HepG2 (cell line): Measurements from ENCODE around the gene FASTK. TPM values are rescaled to one million over a fixed set of nuclear protein-coding genes. Genes with fewer than 3 reads are reported as not detected.
"Not testable (repeated sequence)": the region's sequence is repeated elsewhere in the genome, so short reads cannot be mapped to it uniquely, and the experiment has no call there.

Experiments
- ATAC-seq: fragments of 200-7000 bp; cut with Tn5 transposase; 3 replicates; pipeline ENCODE4 v1.9.1; 2020; ENCODE audit warnings: mild to moderate bottlenecking, moderate library complexity
- BruUV-seq: library from RNA; stranded (reverse); fragments of 400-500 nt; replicated peaks from 2 replicates; lab custom pipeline; 2021; lab: Mats Ljungman, UMichigan
- CTCF ChIA-PET: fragments of 300-600 bp; formaldehyde crosslinking; extraction: SDS; loops from one replicate; lab custom pipeline; 2021; ENCODE audit warnings: low total read pairs, inconsistent platforms, low intra/inter-chr PET ratio; lab: Yijun Ruan, JAX
- POLR2A ChIA-PET: fragments of 350-600 bp; sonication (Branson Sonifier 250); formaldehyde crosslinking; loops from one replicate; lab custom pipeline; 2020; ENCODE audit warnings: antibody characterized with exemption, inconsistent platforms; lab: Yijun Ruan, JAX
- DNase-seq: peaks from one replicate; pipeline ENCODE4 v3.0.0-alpha.2; 2015; ENCODE audit warnings: low spot score
- FAIRE-seq: peaks from 3 replicates; lab custom pipeline; 2011; peaks lifted over from hg19 to GRCh38; lab: Jason Lieb, UNC
- H2AFZ ChIP-seq: one replicate; pipeline ENCODE4 v1.6.1; 2011; ENCODE audit warnings: low read length, inconsistent platforms
- H3K27ac ChIP-seq: fragments of 300-600 bp; 3 replicates; pipeline ENCODE4 v1.8.0; 2011; ENCODE audit warnings: mixed run types, mild to moderate bottlenecking, mixed read lengths, low read length, inconsistent platforms; ENCODE audit not compliant: insufficient read depth; ENCODE audit errors: extremely low read length
- H3K27me3 ChIP-seq, 2 experiments: fragments of 200-600 bp in 1 of 2; 2 replicates in 1 of 2; 3 replicates in 1 of 2; pipeline versions ENCODE4 v1.6.0 to v1.8.0; 2011; ENCODE audit warnings: low read length in 2 of 2, mild to moderate bottlenecking in 2 of 2, moderate library complexity in 2 of 2, inconsistent platforms in 1 of 2; ENCODE audit not compliant: insufficient read depth in 2 of 2, control insufficient read depth in 1 of 2
- H3K36me3 ChIP-seq, 2 experiments: fragments of 200-600 bp in 1 of 2; replicated peaks in 1 of 2; 2 replicates in 1 of 2; 3 replicates in 1 of 2; pipeline versions ENCODE4 v1.5.1 to v1.8.0; 2011; ENCODE audit warnings: low read length in 2 of 2, inconsistent platforms in 1 of 2; ENCODE audit not compliant: insufficient read depth in 2 of 2, control insufficient read depth in 1 of 2
- H3K4me1 ChIP-seq: 2 replicates; pipeline ENCODE4 v1.5.1; 2012; ENCODE audit warnings: low read length, inconsistent platforms; ENCODE audit not compliant: insufficient read depth
- H3K4me2 ChIP-seq: 2 replicates; pipeline ENCODE4 v1.6.0; 2011; ENCODE audit warnings: low read depth, low read length, inconsistent platforms
- H3K4me3 ChIP-seq, 3 experiments: fragments of 200-600 bp in 1 of 3; sonication (generic), shearing (Covaris generic) in 1 of 3; replicated peaks in 1 of 3; 2 replicates each; pipeline ENCODE4 v1.5.1; 2011 to 2016; ENCODE audit warnings: low read length in 3 of 3, inconsistent platforms in 2 of 3, low read depth in 2 of 3, mild to moderate bottlenecking in 2 of 3, control low read depth in 1 of 3, mixed read lengths in 1 of 3; ENCODE audit not compliant: insufficient read depth in 1 of 3
- H3K79me2 ChIP-seq: one replicate; pipeline ENCODE4 v1.6.1; 2011; ENCODE audit warnings: low read length, inconsistent platforms; ENCODE audit not compliant: insufficient read depth
- H3K9ac ChIP-seq: 2 replicates; pipeline ENCODE4 v1.6.0; 2011; ENCODE audit warnings: mild to moderate bottlenecking, low read depth, low read length, inconsistent platforms; ENCODE audit not compliant: insufficient read depth
- H3K9me3 ChIP-seq: 2 replicates; pipeline ENCODE4 v1.5.1; 2012; ENCODE audit warnings: mild to moderate bottlenecking, low read length
- H4K20me1 ChIP-seq: 2 replicates; pipeline ENCODE4 v1.6.0; 2011; ENCODE audit warnings: inconsistent platforms, mild to moderate bottlenecking, low read length, moderate library complexity; ENCODE audit not compliant: insufficient read depth
- CSRNP1 ChIP-seq: sonication (generic); formaldehyde crosslinking; IDR thresholded peaks from 2 replicates; pipeline ENCODE4 v1.8.1; 2023; ENCODE audit warnings: mild to moderate bottlenecking, missing genetic modification reagents
- IRX3 ChIP-seq: sonication (generic); formaldehyde crosslinking; IDR thresholded peaks from 2 replicates; pipeline ENCODE4 v1.8.1; 2023; ENCODE audit warnings: mild to moderate bottlenecking, low read depth, missing genetic modification reagents, borderline replicate concordance
- NR1H2 ChIP-seq: sonication (generic); formaldehyde crosslinking; IDR thresholded peaks from 2 replicates; pipeline ENCODE4 v1.8.1; 2022; ENCODE audit warnings: low read depth, missing genetic modification reagents, borderline replicate concordance
- STAT5B ChIP-seq: sonication (generic); formaldehyde crosslinking; IDR thresholded peaks from 2 replicates; pipeline ENCODE4 v1.4.0; 2020; ENCODE audit warnings: missing genetic modification reagents
- ZNF142 ChIP-seq: sonication (generic); formaldehyde crosslinking; IDR thresholded peaks from 2 replicates; pipeline ENCODE4 v1.4.0; 2020; ENCODE audit warnings: missing genetic modification reagents
- ZNF253 ChIP-seq: sonication (generic); formaldehyde crosslinking; IDR thresholded peaks from 2 replicates; pipeline ENCODE4 v1.8.0; 2022; ENCODE audit warnings: mild to moderate bottlenecking, missing genetic modification reagents, borderline replicate concordance
- ZNF414 ChIP-seq: sonication (generic); formaldehyde crosslinking; IDR thresholded peaks from 2 replicates; pipeline ENCODE4 v1.5.0; 2020; ENCODE audit warnings: missing genetic modification reagents
- ZNF879 ChIP-seq: sonication (generic); formaldehyde crosslinking; IDR thresholded peaks from 2 replicates; pipeline ENCODE4 v1.8.1; 2023; ENCODE audit warnings: missing genetic modification reagents
- WGBS: methylation state at CpG from one replicate; pipeline ENCODE4 v1.1.6; 2017; ENCODE audit warnings: low lambda C conversion rate; 5-methylcytosine and 5-hydroxymethylcytosine counted together
- in situ Hi-C: cut with HindIII; loops from 2 replicates; pipeline ENCODE4 v1.10.0; 2017; ENCODE audit warnings: low pct_unique_long_range_greater_than_20kb; ENCODE audit not compliant: extremely low pct_ligation_motif_present
- intact Hi-C: fragments of 100-400 bp; cut with micrococcal nuclease; formaldehyde crosslinking; loops from one replicate; pipeline ENCODE4 v1.10.0; 2022; ENCODE audit not compliant: unreplicated experiment
- polyA plus RNA-seq, 8 experiments: library from polyadenylated mRNA; depleted of rRNA in 3 of 8; stranded (reverse) in 7 of 8; unstranded in 1 of 8; fragments of >200 nt; fragmentation: Illumina TruSeq in 4 of 8; extraction: Trizol in 4 of 8; gene quantifications; 2 replicates each; pipeline versions ENCODE4 v1.2.1 to v1.2.3, GENCODE V29; 2011 to 2016; ENCODE audit warnings: low read depth in 4 of 8, missing spikeins in 1 of 8, mixed read lengths in 1 of 8; ENCODE audit not compliant: insufficient read depth in 1 of 8
- total RNA-seq, 5 experiments: library from RNA; depleted of rRNA; stranded (reverse); fragments of >200 nt; fragmentation: Illumina TruSeq; extraction: Trizol; gene quantifications; 2 replicates each; pipeline ENCODE4 v1.2.3, GENCODE V29; 2016; ENCODE audit warnings: low read depth in 1 of 5
- TF ChIP-seq, protein P1 (sequence below): sonication (generic); formaldehyde crosslinking; IDR thresholded peaks from 2 replicates; pipeline ENCODE4 v1.4.0; 2020; ENCODE audit warnings: missing genetic modification reagents
- TF ChIP-seq, protein P2 (sequence below): sonication (generic); formaldehyde crosslinking; IDR thresholded peaks from 2 replicates; pipeline ENCODE4 v1.5.0; 2020; ENCODE audit warnings: missing genetic modification reagents

Gene FASTK
- total and polyA plus RNA-seq, 2 of the 13 experiments (the other 11 are each of a cell fraction or from before 2014, with no cell fraction given), result 52.9 to 55.7 TPM

GRCh38 chr7:151043959-151044358, 36.6 kb downstream of the FASTK start (continued):
- TF ChIP-seq ZNF414 (CRISPR knock-in tag) (no peak), STAT5B (CRISPR knock-in tag) (no peak), ZNF253 (CRISPR knock-in tag) (no peak), ZNF879 (CRISPR knock-in tag) (no peak), ZNF142 (CRISPR knock-in tag) (no peak), NR1H2 (no peak), IRX3 (CRISPR knock-in tag) (no peak), CSRNP1 (CRISPR knock-in tag) (no peak)
- TF ChIP-seq, protein P1, sequence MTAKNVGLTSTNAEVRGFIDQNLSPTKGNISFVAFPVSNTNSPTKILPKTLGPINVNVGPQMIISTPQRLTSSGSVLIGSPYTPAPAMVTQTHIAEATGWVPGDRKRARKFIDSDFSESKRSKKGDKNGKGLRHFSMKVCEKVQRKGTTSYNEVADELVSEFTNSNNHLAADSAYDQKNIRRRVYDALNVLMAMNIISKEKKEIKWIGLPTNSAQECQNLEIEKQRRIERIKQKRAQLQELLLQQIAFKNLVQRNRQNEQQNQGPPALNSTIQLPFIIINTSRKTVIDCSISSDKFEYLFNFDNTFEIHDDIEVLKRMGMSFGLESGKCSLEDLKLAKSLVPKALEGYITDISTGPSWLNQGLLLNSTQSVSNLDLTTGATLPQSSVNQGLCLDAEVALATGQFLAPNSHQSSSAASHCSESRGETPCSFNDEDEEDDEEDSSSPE (CRISPR knock-in tag), result no peak
- TF ChIP-seq, protein P2, sequence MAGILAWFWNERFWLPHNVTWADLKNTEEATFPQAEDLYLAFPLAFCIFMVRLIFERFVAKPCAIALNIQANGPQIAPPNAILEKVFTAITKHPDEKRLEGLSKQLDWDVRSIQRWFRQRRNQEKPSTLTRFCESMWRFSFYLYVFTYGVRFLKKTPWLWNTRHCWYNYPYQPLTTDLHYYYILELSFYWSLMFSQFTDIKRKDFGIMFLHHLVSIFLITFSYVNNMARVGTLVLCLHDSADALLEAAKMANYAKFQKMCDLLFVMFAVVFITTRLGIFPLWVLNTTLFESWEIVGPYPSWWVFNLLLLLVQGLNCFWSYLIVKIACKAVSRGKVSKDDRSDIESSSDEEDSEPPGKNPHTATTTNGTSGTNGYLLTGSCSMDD (CRISPR knock-in tag), result no peak

- POLR2A ChIA-PET, H3K4me2 ChIP-seq, BruUV-seq, H3K36me3 ChIP-seq, in situ Hi-C loops, H3K27me3 ChIP-seq, H3K9ac ChIP-seq, ATAC-seq, H3K4me3 ChIP-seq, H3K27ac ChIP-seq, FAIRE-seq, CTCF ChIA-PET, intact Hi-C loops, H3K9me3 ChIP-seq, H3K79me2 ChIP-seq, H4K20me1 ChIP-seq, DNase-seq, H2AFZ ChIP-seq: not testable (repeated sequence)
- 86% methylated on average over 10 of the region's 10 CpGs for WGBS
- peaks cover 14% of the 10 kb centered on the region for H3K4me1 ChIP-seq
Observed at GRCh38 chr7:151043449-151043848, 37.2 kb downstream of the FASTK start.
